ENCODE measurements around the gene KLHL29.

DNA sequence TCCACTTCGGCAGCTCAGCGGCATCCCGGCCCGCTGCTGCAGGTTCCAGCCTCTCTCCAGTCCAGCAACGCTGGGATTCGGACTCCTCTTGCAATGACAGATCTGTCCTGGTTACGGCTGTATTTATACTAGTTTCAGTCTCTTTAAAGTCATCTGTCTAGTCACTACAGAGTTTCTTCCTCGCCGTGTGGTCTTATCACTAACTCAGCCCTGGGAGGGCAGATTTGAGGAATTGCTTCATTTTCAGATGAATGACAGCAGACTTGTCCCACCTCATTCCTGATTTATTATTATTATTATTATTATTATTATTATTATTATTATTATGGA lies 2.2 kb downstream of the KLHL29 start:
- no peak for TF ChIP-seq SIN3A (IDR thresholded peaks at IDR 0.05; ENCODE audit: borderline replicate concordance, insufficient read depth, low read length)
- TF ChIP-seq, protein P1, sequence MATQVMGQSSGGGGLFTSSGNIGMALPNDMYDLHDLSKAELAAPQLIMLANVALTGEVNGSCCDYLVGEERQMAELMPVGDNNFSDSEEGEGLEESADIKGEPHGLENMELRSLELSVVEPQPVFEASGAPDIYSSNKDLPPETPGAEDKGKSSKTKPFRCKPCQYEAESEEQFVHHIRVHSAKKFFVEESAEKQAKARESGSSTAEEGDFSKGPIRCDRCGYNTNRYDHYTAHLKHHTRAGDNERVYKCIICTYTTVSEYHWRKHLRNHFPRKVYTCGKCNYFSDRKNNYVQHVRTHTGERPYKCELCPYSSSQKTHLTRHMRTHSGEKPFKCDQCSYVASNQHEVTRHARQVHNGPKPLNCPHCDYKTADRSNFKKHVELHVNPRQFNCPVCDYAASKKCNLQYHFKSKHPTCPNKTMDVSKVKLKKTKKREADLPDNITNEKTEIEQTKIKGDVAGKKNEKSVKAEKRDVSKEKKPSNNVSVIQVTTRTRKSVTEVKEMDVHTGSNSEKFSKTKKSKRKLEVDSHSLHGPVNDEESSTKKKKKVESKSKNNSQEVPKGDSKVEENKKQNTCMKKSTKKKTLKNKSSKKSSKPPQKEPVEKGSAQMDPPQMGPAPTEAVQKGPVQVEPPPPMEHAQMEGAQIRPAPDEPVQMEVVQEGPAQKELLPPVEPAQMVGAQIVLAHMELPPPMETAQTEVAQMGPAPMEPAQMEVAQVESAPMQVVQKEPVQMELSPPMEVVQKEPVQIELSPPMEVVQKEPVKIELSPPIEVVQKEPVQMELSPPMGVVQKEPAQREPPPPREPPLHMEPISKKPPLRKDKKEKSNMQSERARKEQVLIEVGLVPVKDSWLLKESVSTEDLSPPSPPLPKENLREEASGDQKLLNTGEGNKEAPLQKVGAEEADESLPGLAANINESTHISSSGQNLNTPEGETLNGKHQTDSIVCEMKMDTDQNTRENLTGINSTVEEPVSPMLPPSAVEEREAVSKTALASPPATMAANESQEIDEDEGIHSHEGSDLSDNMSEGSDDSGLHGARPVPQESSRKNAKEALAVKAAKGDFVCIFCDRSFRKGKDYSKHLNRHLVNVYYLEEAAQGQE (IDR thresholded peaks at IDR 0.05; ENCODE audit: insufficient read depth in 1 of 2, low read depth in 2 of 2, low read length in 2 of 2) = no peak
- TF ChIP-seq POLR2AphosphoS5 (IDR thresholded peaks at IDR 0.05; ENCODE audit: low read depth, low read length) = no peak
- TF ChIP-seq TAF1 (IDR thresholded peaks at IDR 0.05; ENCODE audit: borderline replicate concordance, insufficient read depth, low read length) = no peak
- TF ChIP-seq FOXP2 (optimal IDR thresholded peaks at IDR 0.05; ENCODE audit: borderline replicate concordance, extremely low read depth, extremely low read length, insufficient read depth) = no peak
